Colonic mucosa (tissue), 4 donors: ENCODE data around the gene IL12RB2. TPM values are rescaled to one million over a fixed set of nuclear protein-coding genes. Genes with fewer than 3 reads are reported as not detected.

ENCODE experiments used
- DNase-seq: peaks from one replicate; pipeline ENCODE4 v3.0.0-alpha.2; 2020
- H3K27ac ChIP-seq: fragments of 200-600 bp; one replicate; pipeline ENCODE4 v1.8.0; 2021
- H3K27me3 ChIP-seq: fragments of 200-600 bp; one replicate; pipeline ENCODE4 v1.8.0; 2021
- H3K36me3 ChIP-seq: fragments of 200-600 bp; one replicate; pipeline ENCODE4 v1.8.0; 2021
- H3K4me1 ChIP-seq: fragments of 200-600 bp; one replicate; pipeline ENCODE4 v1.8.0; 2021; ENCODE audit warnings: mild to moderate bottlenecking
- H3K4me3 ChIP-seq: fragments of 200-600 bp; one replicate; pipeline ENCODE4 v1.8.0; 2021
- H3K9ac ChIP-seq, 2 donors: one replicate each; pipeline ENCODE4 v1.7.0; 2013; ENCODE audit warnings: control low read depth in 2 of 2, low read depth in 2 of 2, low read length in 2 of 2
- H3K9me3 ChIP-seq: fragments of 200-600 bp; one replicate; pipeline ENCODE4 v1.8.0; 2021
- intact Hi-C: fragments of 100-400 bp; cut with DNase I; formaldehyde crosslinking; loops from one replicate; pipeline ENCODE4 v1.14.1; 2022
- total RNA-seq, 2 donors: library from RNA; stranded (reverse); fragmentation: NEBNext Ultra II Directional in 1 of 2; extraction: Animal tissue kit (Norgen Biotek cat#: 25700) in 1 of 2; gene quantifications; one replicate each; pipeline ENCODE4 v1.2.1, GENCODE V29; 2021
- TF ChIP-seq, protein P1 (sequence below): fragments of 200-600 bp; IDR thresholded peaks from one replicate; pipeline ENCODE4 v1.8.0; 2022; ENCODE audit warnings: antibody characterized with exemption, mild to moderate bottlenecking
- donor health status: healthy.
- donor health status: DM: no; HTN: no; CAD: no.
- donor health status: DM: no; HTN: no; CAD: no.

The IL12RB2 gene
- total RNA-seq, 2 donors from 2014 or later, result 0.48 to 0.62 TPM

DNA sequence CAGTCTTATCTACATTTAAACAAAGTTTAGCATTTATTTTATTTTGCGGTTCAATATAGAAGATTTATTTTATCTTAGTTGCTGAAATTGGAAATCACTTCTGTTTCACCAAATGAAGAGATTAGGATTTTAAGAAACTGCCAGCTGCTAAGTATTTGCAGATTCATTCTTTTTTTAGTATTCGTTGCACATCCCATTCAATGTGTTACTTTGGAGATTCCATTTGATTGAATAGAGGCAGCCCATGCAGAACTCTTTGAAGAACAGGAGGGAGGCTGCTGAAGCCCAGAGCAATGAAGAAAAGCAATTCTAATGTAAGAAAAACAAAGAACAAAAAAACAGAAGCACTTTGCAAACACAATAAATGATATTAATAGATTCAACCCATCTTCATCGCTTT lies 38.6 kb upstream of the IL12RB2 start:
- TF ChIP-seq, protein P1, sequence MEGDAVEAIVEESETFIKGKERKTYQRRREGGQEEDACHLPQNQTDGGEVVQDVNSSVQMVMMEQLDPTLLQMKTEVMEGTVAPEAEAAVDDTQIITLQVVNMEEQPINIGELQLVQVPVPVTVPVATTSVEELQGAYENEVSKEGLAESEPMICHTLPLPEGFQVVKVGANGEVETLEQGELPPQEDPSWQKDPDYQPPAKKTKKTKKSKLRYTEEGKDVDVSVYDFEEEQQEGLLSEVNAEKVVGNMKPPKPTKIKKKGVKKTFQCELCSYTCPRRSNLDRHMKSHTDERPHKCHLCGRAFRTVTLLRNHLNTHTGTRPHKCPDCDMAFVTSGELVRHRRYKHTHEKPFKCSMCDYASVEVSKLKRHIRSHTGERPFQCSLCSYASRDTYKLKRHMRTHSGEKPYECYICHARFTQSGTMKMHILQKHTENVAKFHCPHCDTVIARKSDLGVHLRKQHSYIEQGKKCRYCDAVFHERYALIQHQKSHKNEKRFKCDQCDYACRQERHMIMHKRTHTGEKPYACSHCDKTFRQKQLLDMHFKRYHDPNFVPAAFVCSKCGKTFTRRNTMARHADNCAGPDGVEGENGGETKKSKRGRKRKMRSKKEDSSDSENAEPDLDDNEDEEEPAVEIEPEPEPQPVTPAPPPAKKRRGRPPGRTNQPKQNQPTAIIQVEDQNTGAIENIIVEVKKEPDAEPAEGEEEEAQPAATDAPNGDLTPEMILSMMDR, result no peak
- H3K36me3 ChIP-seq, result no peaks in the 10 kb centered on the region
- no peaks in the 10 kb centered on the region for H3K9me3 ChIP-seq
- intact Hi-C loops, result no loop called here
- no peak overlapping the region for H3K4me3 ChIP-seq
- no peaks in the 10 kb centered on the region for H3K27me3 ChIP-seq
- no peak overlapping the region for H3K9ac ChIP-seq
- DNase-seq, result no peak
- H3K4me1 ChIP-seq, result no peaks in the 10 kb centered on the region
- H3K27ac ChIP-seq, result no peak overlapping the region

DNA sequence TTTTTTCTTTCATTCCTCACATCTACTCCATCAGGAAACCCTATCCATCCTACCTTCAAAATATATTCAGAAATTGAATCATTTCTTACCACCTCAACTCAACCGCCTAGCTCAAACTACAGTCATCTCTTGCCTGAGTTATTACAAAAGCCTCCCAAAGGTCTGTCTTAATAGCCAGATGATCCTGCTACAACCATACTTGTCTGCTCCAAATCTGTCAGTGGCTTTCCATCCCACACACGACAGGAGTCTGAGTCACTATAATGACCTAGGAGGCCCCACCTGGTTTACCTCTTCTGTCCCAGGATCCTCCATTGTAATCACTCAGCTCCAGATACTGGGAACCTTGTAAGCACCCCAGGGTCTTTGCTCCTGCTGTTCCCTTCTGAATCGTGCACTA lies 37.1 kb upstream of the IL12RB2 start:
- Histone ChIP-seq H3K27me3 (no peaks in the 10 kb centered on the region), H3K36me3 (no peaks in the 10 kb centered on the region), H3K9ac (no peak overlapping the region), H3K9me3 (no peaks in the 10 kb centered on the region), H3K27ac (no peak overlapping the region), H3K4me3 (no peak overlapping the region), H3K4me1 (no peaks in the 10 kb centered on the region)
- TF ChIP-seq, protein P1, result no peak
- intact Hi-C loops, result no loop called here
- DNase-seq, result no peak

DNA sequence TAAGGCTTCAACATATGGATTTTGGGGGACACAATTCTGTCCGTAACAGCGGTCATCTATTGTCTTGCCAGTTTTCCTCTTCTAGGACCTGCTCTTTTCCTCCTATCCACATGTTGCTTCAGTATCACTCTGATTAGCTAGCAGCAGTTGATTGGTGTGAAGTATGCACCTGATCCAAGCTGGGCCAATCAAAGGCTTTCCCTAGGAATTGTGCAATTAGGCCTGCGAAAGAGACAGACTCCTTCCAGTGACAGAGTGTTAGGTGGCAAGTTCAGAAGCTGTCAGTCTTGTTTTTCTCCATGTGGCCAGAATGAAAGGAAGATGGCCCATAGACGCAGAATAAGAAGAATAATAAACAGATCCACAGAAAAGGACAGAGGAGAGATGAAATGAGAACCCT lies 34.1 kb upstream of the IL12RB2 start:
- H3K9me3 ChIP-seq, result no peaks in the 10 kb centered on the region
- intact Hi-C loops, result no loop called here

DNA sequence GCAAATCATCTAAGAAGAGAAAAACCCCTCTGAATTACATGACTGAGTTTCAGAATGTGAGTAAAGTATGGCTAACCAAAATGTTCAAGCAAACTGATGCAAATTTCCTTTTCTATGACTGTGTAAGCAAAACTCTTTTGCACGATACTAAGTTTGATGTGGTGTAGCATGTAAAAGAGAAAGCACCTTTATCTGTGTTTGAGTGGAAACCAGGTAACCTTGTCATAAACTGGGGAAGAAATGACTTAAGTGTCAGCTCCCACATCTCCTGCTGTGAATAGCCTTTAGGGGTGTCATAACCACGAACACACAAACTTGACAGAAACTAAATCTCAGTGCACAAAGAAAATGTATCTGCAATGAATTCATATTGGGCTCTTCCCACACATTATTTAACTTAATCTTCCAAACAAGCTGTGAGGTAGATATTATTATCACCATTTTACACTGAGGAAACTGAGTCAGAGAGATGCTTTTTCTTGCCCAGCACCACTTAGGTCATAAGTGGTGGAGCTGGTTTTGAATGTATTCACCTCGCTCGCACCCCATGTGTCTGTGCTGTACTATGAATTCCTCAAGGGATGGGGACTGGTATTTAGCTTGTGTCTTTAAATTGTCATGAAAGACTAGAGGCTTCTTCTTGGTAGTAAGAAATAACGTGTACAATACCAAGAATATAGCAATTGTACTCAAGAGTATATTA lies 32.9 kb upstream of the IL12RB2 start:
- no peak overlapping the region for H3K27ac ChIP-seq
- no peak overlapping the region for H3K9ac ChIP-seq
- no peaks in the 10 kb centered on the region for H3K27me3 ChIP-seq
- no peaks in the 10 kb centered on the region for H3K36me3 ChIP-seq
- no peaks in the 10 kb centered on the region for H3K4me1 ChIP-seq
- H3K4me3 ChIP-seq, result no peak overlapping the region
- intact Hi-C loops, result no loop called here
- no peak for DNase-seq
- no peaks in the 10 kb centered on the region for H3K9me3 ChIP-seq
- TF ChIP-seq, protein P1, result no peak

More for the DNA sequence above, 34.1 kb upstream of the IL12RB2 start:
- TF ChIP-seq, protein P1, result no peak
- Histone ChIP-seq H3K27ac (no peak overlapping the region), H3K36me3 (no peaks in the 10 kb centered on the region), H3K4me3 (no peak overlapping the region), H3K9ac (no peak overlapping the region), H3K27me3 (no peaks in the 10 kb centered on the region), H3K4me1 (no peaks in the 10 kb centered on the region)
- DNase-seq, result no peak

DNA sequence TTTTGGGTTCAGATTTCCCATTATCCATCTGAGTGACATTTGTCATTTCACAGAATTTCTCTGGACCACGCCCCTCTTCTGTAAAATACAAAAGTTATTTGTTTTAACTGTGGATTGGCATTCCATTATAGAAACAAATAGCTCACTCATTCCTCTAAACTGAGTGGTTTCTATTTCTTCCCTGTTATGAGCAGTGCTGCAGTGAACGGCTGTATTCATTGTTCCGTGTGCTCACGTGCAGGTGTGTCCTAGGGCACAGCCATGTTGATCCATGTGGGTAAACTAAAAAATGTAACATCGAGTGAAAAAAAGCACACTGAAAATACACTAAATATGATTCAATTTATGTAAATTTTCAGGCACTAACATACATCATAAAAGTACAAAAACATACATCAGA lies 27.0 kb upstream of the IL12RB2 start:
- Histone ChIP-seq H3K4me3 (no peak overlapping the region), H3K27me3 (no peaks in the 10 kb centered on the region), H3K27ac (no peak overlapping the region), H3K4me1 (no peaks in the 10 kb centered on the region), H3K9ac (no peak overlapping the region), H3K9me3 (no peaks in the 10 kb centered on the region), H3K36me3 (no peaks in the 10 kb centered on the region)
- no peak for DNase-seq
- intact Hi-C loops, result no loop called here
- TF ChIP-seq, protein P1, result no peak
